ENCODE measurements around the gene MED13.

DNA sequence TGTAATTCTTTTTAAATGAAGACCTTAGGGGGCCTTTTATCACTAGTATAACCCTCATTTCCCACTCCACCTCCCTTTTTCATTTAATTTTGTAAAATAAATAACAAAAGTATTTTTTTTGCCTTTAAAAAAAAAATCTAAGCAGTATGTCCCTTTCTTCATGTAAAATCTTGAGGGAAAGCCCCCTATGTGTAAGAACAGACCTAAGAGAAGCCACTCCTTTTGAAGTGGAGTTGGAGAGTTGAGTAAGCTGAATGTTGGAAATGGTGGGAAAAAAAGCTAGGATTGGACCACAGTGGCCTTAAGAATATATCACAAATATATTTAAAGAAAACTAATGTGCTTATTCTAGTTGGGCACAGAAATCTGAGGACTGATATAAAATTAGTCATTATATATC lies 92.8 kb downstream of the MED13 start:
- TF ChIP-seq, protein P1, sequence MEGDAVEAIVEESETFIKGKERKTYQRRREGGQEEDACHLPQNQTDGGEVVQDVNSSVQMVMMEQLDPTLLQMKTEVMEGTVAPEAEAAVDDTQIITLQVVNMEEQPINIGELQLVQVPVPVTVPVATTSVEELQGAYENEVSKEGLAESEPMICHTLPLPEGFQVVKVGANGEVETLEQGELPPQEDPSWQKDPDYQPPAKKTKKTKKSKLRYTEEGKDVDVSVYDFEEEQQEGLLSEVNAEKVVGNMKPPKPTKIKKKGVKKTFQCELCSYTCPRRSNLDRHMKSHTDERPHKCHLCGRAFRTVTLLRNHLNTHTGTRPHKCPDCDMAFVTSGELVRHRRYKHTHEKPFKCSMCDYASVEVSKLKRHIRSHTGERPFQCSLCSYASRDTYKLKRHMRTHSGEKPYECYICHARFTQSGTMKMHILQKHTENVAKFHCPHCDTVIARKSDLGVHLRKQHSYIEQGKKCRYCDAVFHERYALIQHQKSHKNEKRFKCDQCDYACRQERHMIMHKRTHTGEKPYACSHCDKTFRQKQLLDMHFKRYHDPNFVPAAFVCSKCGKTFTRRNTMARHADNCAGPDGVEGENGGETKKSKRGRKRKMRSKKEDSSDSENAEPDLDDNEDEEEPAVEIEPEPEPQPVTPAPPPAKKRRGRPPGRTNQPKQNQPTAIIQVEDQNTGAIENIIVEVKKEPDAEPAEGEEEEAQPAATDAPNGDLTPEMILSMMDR (IDR thresholded peaks at IDR 0.05), result no peak
- TF ChIP-seq POLR2A (IDR thresholded peaks at IDR 0.05), result no peak

Data from sigmoid colon (tissue), 3 donors.